K562 (cell line): Measurements from ENCODE around the gene DLAT. TPM values are rescaled to one million over a fixed set of nuclear protein-coding genes. Genes with fewer than 3 reads are reported as not detected.

Experiments
- C11orf30 ChIP-seq: fragments of 450-650 bp; IDR thresholded peaks from 2 replicates; pipeline ENCODE4 v1.6.1; 2016; ENCODE audit warnings: low read depth, mild to moderate bottlenecking
- CBX1 ChIP-seq: sonication (generic); IDR thresholded peaks from 2 replicates; pipeline ENCODE4 v1.6.1; 2016; ENCODE audit warnings: antibody characterized with exemption, low read depth, mild to moderate bottlenecking
- HDAC2 ChIP-seq: fragments of 450-650 bp; IDR thresholded peaks from 2 replicates; pipeline ENCODE4 v1.6.1; 2016; ENCODE audit warnings: mild to moderate bottlenecking
- KDM4B ChIP-seq, 2 experiments: fragments of 450-650 bp in 1 of 2; sonication (generic) in 1 of 2; IDR thresholded peaks; 2 replicates each; pipeline ENCODE4 v1.6.1; 2016 to 2017; ENCODE audit warnings: borderline replicate concordance in 2 of 2, antibody characterized with exemption in 1 of 2, low read depth in 1 of 2, mild to moderate bottlenecking in 1 of 2
- MLX ChIP-seq, 2 experiments: fragments of 450-650 bp in 1 of 2; sonication (generic) in 1 of 2; formaldehyde crosslinking; conservative IDR thresholded peaks; 2 replicates each; pipeline versions ENCODE4 v1.4.0 to v1.8.1; 2020 to 2022; ENCODE audit warnings: mild to moderate bottlenecking in 1 of 2, missing genetic modification reagents in 1 of 2
- NCOR1 ChIP-seq: fragments of 450-650 bp; IDR thresholded peaks from 2 replicates; pipeline ENCODE4 v1.6.1; 2016; ENCODE audit warnings: mild to moderate bottlenecking, moderate library complexity
- POLR3G ChIP-seq: IDR thresholded peaks from 2 replicates; pipeline ENCODE4 v1.6.1; 2011; ENCODE audit not compliant: insufficient read length, insufficient replicate concordance; ENCODE audit errors: extremely low read depth
- SMARCE1 ChIP-seq: fragments of 450-650 bp; IDR thresholded peaks from 2 replicates; pipeline ENCODE4 v1.7.1; 2016; ENCODE audit warnings: mild to moderate bottlenecking
- SNIP1 ChIP-seq: fragments of 450-650 bp; IDR thresholded peaks from 2 replicates; pipeline ENCODE4 v1.7.1; 2017; ENCODE audit warnings: low read depth, mild to moderate bottlenecking
- TAF7 ChIP-seq: fragments of 450-650 bp; IDR thresholded peaks from 2 replicates; pipeline ENCODE4 v1.6.1; 2016; ENCODE audit warnings: missing genetic modification characterization, missing compliant biosample characterization
- TCF3 ChIP-seq: sonication (generic); formaldehyde crosslinking; IDR thresholded peaks from 2 replicates; pipeline ENCODE4 v1.4.0; 2020; ENCODE audit warnings: mild to moderate bottlenecking, missing genetic modification reagents
- TEAD4 ChIP-seq, 2 experiments: sonication (generic) in 1 of 2; formaldehyde crosslinking in 1 of 2; IDR thresholded peaks; 2 replicates each; pipeline versions ENCODE4 v1.6.1 to v1.8.0; 2012 to 2022; ENCODE audit warnings: borderline replicate concordance in 1 of 2, inconsistent platforms in 1 of 2, low read length in 1 of 2, mild to moderate bottlenecking in 1 of 2, missing genetic modification reagents in 1 of 2
- ZBTB33 ChIP-seq: sonication (generic); formaldehyde crosslinking; IDR thresholded peaks from 2 replicates; pipeline ENCODE4 v1.8.1; 2023; ENCODE audit warnings: mild to moderate bottlenecking, missing genetic modification reagents
- ZNF140 ChIP-seq: fragments of 250-450 bp; sonication (Bioruptor Pico); IDR thresholded peaks from 2 replicates; pipeline ENCODE4 v1.8.0; 2021; ENCODE audit warnings: moderate library complexity, mild to moderate bottlenecking, inconsistent platforms
- ZNF408 ChIP-seq: fragments of 250-450 bp; sonication (Bioruptor Pico); IDR thresholded peaks from 2 replicates; pipeline ENCODE4 v1.4.0; 2020; ENCODE audit warnings: low read depth, mild to moderate bottlenecking, moderate library complexity
- polyA plus RNA-seq, 8 experiments: library from polyadenylated mRNA; depleted of rRNA in 4 of 8; stranded (reverse) in 5 of 8; unstranded in 3 of 8; fragments of >200 nt; fragmentation: Nextera tagmentation in 2 of 8; fragmentation: Illumina TruSeq in 1 of 8; extraction: Ambion mirVana in 2 of 8; extraction: Trizol in 1 of 8; gene quantifications; 2 replicates each; pipeline versions ENCODE4 v1.2.1 to v1.2.3, GENCODE V29; 2011 to 2014; ENCODE audit warnings: inconsistent platforms in 1 of 8, missing spikeins in 1 of 8
- total RNA-seq, 7 experiments: library from RNA; depleted of rRNA in 6 of 7; stranded (reverse); fragments of >200 nt in 6 of 7; fragmentation: Illumina TruSeq in 2 of 7; extraction: Trizol in 2 of 7; gene quantifications; 2 replicates each; pipeline versions ENCODE4 v1.2.1 to v1.2.3, GENCODE V29; 2011 to 2021; ENCODE audit warnings: low replicate concordance in 1 of 7

Gene DLAT
- total and polyA plus RNA-seq, 9 of the 15 experiments (the other 6 are each of a cell fraction or from before 2014, with no cell fraction given) = 41.7 to 152 (median 105) TPM

DNA sequence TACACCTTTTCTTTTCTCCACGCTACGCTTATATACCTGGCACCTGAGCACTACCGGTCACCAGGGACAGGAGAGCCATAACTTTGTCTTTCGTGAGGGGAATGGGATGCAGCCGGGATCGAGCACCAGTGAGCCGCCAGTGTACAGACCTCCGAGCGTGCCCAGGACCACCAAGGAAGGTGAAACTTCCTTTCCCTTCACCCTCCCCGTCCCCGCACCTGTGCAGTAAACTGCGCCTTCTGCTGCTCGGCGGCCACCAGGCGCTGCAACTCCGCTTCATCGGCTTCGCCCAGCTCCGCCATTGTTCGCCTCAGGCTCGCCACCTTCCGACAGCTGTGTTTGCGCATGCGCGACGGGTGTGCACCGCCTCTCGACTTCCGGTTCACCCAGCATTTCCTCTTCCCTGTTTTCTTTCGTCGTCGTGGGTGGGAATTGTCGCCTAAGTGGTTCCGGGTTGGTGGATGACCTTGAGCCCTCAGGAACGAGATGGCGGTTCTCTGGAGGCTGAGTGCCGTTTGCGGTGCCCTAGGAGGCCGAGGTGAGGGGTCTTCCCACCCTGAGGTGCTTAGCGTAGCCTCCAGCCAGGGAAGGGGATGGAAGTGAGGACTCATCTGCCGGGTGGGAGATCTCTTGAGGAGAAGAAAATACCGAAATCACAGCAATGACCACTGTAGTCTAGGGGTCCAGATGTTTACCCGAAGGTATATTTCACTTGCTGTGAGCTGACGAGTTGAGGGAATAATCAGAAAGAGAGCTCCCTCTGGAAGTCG, 61.4 kb downstream of the DLAT start, which contains the start of the genes SDHD and TIMM8B (continued):
- 0 out of 2 replicates have a peak, but pooled peaks have one; percentile 61 for TF ChIP-seq SMARCE1
- peak; percentile 99 for TF ChIP-seq SNIP1
- no peak for TF ChIP-seq POLR3G
- TF ChIP-seq TEAD4 (IDR thresholded peaks at IDR 0.05; ENCODE audit: low read length) = no peak
- TF ChIP-seq TEAD4 (CRISPR knock-in tag; IDR thresholded peaks at IDR 0.05; ENCODE audit: borderline replicate concordance) = no peak
- 0 out of 2 replicates have a peak, but pooled peaks have one; percentile 24 for TF ChIP-seq NCOR1
- TF ChIP-seq HDAC2 = peak; percentile 38; the same call in 1 of the 2 replicates
- no peak for TF ChIP-seq TCF3 (CRISPR knock-in tag)
- no peak for TF ChIP-seq ZNF140 (CRISPR knock-in tag)
- peak in 1 of 2 experiments; percentile 85; a peak in 2 of 4 replicates for TF ChIP-seq KDM4B (IDR thresholded peaks at IDR 0.05; ENCODE audit: borderline replicate concordance in 2 of 2, low read depth in 1 of 2)
- TF ChIP-seq ZNF408 (CRISPR knock-in tag) = no peak
- no peak for TF ChIP-seq ZBTB33 (CRISPR knock-in tag)
- peak; percentile 89 for TF ChIP-seq TAF7
- TF ChIP-seq MLX (CRISPR knock-in tag; conservative IDR thresholded peaks at IDR 0.05) = 0 out of 4 replicates have a peak, but pooled peaks of 1 of the 2 experiments have one; percentile 64
- TF ChIP-seq C11orf30 = peak; percentile 92
- TF ChIP-seq CBX1 = no peak
